Sciatic nerve (tissue), 2 donors: ENCODE data around the gene B4GALT4. TPM values are rescaled to one million over a fixed set of nuclear protein-coding genes. Genes with fewer than 3 reads are reported as not detected.
"Not testable (repeated sequence)": the region's sequence is repeated elsewhere in the genome, so short reads cannot be mapped to it uniquely, and the experiment has no call there.

Experiments
- ATAC-seq: fragments of 200-7000 bp; cut with Tn5 transposase; one replicate; pipeline ENCODE4 v1.9.1; 2020; ENCODE audit warnings: mild to moderate bottlenecking, moderate library complexity
- DNase-seq: peaks from one replicate; pipeline ENCODE4 v3.0.0-alpha.2; 2020; ENCODE audit warnings: low spot score
- intact Hi-C: fragments of 100-400 bp; cut with DNase I; formaldehyde crosslinking; loops from one replicate; pipeline ENCODE4 v1.14.2; 2022
- total RNA-seq: library from RNA; stranded (reverse); fragmentation: NEBNext Ultra II Directional; extraction: Animal tissue kit (Norgen Biotek cat#: 25700); gene quantifications from one replicate; pipeline ENCODE4 v1.2.1, GENCODE V29; 2021
- donor health status: DM: no; HTN: no; CAD: no.
- donor health status: DM: no; HTN: no; CAD: no.

The B4GALT4 gene, protein sequence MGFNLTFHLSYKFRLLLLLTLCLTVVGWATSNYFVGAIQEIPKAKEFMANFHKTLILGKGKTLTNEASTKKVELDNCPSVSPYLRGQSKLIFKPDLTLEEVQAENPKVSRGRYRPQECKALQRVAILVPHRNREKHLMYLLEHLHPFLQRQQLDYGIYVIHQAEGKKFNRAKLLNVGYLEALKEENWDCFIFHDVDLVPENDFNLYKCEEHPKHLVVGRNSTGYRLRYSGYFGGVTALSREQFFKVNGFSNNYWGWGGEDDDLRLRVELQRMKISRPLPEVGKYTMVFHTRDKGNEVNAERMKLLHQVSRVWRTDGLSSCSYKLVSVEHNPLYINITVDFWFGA
- total RNA-seq: 26.7 TPM

DNA sequence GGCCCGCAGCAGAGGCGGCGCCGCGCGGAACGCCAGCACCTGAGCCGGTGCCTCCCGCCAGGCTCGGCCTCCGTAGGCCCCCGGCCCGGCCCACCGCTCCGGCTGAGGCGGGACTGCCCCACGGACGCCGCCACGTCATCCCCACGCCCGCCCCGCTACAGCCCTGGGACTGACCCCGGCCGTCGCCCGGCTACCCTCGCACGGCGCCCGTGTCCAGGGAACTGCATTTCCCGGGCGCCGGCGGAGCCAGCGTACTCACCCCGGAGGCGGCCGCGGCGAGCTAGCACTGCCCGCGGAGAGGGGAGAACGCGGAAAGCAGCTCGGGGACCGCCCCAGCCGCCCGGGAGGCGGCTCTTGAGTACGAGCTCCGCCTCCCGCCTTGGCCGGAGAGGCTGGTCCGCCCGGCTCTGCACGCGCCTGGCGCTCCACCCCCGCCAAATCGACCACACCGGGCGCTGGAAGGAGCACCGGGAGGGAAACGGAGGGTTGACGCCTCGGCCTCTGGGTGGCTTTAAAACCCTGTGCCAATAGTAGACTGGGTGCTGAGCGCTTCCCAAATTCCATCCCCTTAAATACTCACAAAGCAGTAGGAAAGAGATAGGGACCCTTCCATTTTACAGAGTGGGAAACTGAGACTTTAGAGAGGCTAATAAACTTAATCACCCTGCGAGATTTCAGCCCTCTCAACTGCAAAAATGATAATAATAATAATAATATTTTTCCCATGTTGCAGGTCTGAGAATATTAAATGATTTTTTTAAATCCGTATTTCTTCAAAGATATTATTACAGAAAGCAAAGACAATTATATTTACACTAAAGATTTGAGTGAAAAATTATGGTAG is at the start of gene B4GALT4:
B4GALT4 (minus strand) TSS at position 288 of the 844 bp plus-strand sequence. CDS start 10,779 bp downstream, outside the sequence.
- peak; percentile 97 for ATAC-seq
- intact Hi-C loops: no loop called here
- DNase-seq: peak; percentile 93

DNA sequence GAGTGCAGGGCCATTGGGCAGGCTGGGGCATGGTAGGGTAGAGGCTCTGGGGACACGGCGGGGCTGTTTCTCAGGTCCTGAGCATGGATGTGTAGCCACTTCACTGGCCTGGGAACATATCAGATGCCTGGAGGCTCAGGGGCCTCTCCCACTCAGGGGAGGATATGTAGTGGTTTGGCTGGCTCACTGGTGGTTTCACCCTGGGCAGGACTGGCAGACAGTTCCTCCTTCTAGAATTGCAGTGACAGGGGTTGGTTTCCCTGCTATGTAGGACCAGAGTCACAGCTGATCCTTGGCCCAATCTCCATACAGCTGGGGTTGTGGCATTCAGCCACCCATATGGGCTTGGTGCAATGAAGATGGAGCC is 48.7 kb upstream of the B4GALT4 start:
- intact Hi-C loops: no loop called here
- DNase-seq (no peak), ATAC-seq (no peak)

DNA sequence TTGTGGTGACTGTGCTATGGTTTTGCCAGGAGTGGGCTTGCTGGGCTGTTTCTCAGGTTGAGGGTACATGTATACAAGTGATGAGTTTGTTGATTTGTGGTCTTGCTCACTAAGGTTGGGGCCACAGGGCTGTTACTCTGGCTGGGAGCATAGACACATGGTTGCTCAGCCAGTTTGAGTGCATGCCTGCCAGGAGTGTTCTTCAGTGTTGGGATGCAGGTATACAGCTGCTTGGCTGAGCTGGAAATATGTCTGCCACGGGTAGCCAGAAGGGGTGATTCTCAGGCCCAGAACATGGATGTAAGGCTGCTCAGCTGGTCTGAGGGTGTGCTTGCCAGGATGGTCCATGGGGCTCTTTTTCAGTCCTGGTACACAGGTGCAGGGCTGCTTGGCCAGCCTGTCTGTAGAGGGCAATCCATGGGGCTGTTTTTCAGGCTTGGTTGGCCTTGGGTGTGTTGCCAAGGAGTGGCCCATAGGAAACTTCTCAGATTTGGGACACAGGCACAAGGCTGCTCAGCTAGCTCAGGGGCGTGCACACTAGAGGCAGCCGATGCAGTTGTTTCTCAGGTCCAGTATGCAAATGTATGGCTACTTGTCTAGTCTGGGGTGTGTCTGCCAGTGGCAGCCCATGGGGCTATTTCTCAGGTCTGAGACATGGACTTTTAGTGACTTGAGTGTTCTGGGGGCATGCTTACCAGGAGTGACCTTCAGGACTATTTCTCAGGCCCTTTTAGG is 48.2 kb upstream of the B4GALT4 start:
- intact Hi-C loops: no loop called here
- no peak for ATAC-seq
- DNase-seq: no peak

DNA sequence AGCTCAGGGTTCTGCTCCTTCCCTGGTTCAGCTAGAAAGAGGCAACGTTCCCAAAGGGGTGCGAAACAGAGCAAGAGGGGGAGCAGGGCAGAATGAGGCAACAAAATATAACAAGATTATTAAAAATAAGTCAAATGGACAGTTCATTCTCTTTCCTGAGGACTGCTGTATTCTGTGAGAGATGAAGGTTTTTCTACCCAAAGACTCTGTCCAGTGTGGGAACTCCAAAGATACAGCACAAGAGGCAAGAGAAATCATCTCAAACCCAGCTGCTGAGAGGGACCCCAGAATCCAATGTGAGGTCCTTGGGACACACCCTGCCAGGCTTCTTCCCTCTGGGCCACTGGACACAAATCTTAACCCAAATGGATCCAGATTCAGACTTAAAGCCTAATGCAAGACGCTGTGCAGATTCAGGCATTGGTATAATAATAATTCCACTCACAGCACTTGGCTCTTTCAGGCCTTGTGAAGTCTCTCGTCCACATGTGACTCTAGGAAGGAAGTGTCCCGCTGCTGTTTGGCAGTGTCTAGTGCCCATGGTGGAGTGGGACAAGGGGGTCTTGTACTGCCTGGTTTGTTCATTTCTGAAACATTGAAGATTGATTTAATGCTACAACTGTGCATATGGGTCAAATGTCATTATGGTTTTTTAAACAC is 39.0 kb upstream of the B4GALT4 start:
- no peak for DNase-seq
- ATAC-seq: peak; percentile 33
- intact Hi-C loops: loop anchor here (10.0 kb wide), 1 partner anchor 185 kb away; the partner anchor contains the start of genes POGLUT1 and TMEM39A

DNA sequence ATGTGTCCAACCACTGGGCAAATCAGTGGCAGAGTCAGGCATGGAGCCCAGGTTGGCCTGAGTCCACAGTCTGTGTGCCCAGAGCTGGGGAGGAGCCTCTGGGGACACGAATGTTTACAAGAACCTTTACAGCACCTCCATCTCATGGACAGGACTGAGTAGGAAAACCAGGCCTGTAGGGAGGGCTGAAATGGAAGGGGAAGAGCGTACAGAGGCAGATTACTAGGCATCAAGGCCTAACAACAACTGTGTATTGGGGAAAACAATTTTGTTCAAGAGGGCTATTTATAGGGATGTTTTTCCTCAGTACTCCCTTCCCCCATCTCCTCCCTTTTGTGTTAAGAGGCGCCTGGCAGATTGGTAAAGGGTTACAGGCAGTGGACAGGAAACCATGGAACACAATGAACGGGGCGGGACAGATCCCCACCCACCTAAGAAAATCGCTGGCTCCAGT is 38.5 kb upstream of the B4GALT4 start:
- DNase-seq (no peak), ATAC-seq (peak; percentile 73)
- intact Hi-C loops: loop anchor here (10.0 kb wide), 1 partner anchor 186 kb away; the partner anchor contains the start of genes POGLUT1 and TMEM39A

DNA sequence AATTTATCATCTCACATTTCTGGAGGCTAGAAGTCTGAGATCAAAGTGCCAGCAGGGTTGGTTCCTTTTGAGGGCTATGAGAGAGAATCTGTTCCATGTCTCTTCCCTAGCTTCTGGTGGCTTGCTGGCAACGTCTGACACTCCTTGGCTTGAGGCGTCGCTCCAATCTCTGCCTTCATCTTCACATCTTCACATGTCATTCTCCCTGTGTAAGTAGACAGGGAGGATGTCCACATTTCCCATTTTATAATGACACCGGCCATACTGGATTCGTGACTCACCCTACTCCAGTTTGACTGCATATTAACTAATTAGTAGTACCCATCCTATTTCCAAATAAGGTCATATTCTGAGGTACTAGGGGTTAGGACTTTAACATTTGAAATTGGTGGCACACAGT is 36.0 kb upstream of the B4GALT4 start:
- DNase-seq (no peak), ATAC-seq (no peak)
- intact Hi-C loops: loop anchor here (10.0 kb wide), 1 partner anchor 188 kb away; the partner anchor contains the start of genes POGLUT1 and TMEM39A

DNA sequence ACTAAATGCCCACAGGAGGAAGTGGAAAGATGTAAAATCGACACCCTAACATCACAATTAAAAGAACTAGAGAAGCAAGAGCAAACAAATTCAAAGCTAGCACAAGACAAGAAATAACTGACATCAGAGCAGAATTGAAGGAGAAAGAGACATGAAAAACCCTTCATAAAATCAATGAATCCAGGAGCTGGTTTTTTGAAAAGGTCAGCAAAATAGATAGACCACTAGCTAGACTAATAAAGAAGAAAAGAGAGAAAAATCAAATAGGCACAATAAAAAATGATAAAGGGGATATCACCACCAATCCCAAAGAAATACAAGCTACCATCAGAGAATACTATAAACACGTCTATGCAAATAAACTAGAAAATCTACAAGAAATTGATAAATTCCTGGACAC is 29.5 kb upstream of the B4GALT4 start:
- not testable (repeated sequence) for DNase-seq, ATAC-seq
- intact Hi-C loops: loop anchor here (10.0 kb wide), 1 partner anchor 195 kb away; the partner anchor contains the start of genes POGLUT1 and TMEM39A

DNA sequence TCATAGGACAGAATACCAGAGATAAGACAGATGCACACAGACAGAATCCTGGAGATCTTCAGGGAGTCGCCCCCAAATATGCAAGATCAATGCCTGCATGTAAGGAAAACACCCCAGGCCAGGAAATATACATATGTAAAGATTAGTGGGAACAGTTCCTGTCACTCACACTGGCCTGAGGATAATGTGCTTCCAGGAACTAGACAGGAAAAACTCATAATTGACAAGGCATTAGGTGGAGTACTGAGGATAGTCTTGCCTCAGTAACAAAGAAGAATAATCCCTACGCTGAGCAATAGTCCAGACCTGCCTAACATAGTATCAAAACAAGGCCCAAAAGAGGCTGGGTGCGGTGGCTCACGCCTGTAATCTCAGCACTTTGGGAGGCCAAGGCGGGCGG is 20.4 kb upstream of the B4GALT4 start:
- intact Hi-C loops: no loop called here
- DNase-seq (no peak), ATAC-seq (no peak)

DNA sequence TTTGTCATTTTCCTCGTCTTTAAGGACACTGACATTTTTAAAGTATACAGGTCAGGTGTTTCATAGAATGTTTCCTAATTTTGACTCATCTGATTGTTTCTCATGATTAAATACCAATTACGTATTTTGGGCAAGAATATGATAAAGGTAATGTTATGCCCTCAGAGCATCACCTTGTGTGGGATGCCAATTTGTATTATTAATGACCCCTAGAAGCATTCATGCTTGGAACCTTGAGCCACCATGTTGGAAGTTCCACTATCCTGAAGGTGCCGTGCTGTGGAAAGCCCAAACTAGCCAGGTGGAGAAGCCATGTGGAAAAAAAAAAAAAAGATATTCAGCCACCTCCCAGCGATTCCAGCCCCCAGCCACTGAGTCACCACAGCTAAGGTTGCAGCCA is 19.1 kb upstream of the B4GALT4 start:
- intact Hi-C loops: no loop called here
- ATAC-seq (no peak), DNase-seq (no peak)

DNA sequence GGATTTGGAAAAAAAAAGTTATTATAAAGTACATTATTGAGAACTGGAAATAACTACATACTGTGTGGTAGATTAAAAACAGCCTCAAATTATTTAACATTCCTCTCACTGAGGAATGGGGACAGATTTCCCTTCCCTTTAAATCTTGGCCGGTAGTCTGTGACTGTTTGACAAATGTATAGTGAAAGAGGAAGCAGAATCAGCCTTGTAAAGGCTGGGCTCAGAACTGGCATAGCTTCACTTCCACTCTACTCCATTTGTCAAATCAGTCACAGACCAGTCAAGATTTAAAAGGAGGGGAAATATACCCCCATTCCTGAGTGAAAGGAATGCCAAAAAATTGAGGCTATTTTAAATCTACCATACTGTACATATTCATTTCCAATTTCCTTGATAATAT is 18.2 kb upstream of the B4GALT4 start:
- DNase-seq (no peak), ATAC-seq (peak; percentile 58)
- intact Hi-C loops: no loop called here

DNA sequence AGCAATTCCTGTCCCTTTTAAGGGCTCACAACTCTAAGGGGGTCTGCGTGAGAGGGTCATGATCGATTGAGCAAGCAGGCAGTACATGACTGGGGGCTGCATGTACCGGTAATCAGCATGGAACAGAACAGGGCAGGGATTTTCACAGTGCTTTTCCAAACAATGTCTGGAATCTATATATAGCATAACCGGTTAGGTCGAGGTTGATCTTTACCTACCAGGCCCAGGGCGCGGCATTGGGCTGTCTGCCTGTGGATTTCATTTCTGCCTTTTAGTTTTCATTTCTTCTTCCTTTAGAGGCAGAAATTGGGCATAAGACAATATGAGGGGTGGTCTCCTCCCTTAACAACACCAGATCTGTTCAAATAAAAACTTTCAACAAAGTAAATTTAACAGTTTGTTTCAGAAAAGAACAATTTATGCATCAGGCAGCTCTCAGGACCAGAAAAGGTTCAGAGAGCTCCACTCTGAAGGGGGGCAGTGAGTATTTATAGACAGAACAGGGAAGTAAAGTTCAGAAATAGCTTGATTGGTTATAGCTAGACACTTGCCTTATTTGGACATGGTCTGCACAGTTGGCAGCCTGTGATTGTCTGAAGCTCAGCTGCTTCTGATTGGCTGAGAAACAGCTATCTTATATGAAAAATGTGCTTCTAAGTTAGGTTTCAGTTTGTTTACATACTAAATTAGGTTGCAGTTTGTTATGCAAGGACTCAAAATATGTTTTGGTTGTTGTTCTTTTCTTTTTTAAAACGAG is 17.2 kb upstream of the B4GALT4 start:
- DNase-seq (no peak), ATAC-seq (no peak)
- intact Hi-C loops: no loop called here

DNA sequence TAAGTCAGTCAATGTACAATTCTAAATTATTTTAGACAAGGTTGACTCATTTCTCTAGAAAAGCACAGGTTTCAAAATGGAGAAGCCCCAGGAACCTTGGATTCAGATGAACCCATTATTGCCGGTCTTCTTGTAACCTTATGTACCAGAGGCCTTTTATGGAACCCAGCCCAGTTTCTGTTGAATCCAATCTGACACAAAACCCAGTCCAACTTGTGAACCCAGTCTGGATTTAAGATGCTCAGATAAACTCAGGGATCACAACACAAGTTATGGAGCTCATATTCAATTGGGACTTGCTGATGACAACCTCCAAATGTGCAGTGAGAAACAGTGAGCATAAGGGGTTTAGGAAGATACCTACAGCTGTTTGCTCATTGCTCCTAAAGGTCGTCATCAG is 16.4 kb upstream of the B4GALT4 start:
- DNase-seq (no peak), ATAC-seq (no peak)
- intact Hi-C loops: no loop called here

DNA sequence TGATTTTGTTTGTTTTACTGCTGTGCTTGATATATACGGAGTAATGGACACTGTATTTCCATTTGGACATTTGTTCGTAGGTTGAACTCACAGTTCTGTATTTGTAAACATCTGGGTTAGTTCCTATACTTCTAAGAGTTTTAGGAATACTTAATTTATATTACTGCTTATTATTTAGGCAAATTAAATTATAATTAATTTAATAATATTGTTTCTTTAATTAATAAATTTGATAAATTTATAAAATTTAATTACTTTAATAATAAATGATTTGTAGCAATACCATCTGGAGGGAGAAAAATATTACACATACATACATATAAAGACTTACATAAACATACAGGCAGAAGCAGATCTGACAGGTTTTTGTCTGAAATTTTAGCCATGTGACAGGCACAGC is 14.5 kb upstream of the B4GALT4 start:
- ATAC-seq (no peak), DNase-seq (no peak)
- intact Hi-C loops: no loop called here

DNA sequence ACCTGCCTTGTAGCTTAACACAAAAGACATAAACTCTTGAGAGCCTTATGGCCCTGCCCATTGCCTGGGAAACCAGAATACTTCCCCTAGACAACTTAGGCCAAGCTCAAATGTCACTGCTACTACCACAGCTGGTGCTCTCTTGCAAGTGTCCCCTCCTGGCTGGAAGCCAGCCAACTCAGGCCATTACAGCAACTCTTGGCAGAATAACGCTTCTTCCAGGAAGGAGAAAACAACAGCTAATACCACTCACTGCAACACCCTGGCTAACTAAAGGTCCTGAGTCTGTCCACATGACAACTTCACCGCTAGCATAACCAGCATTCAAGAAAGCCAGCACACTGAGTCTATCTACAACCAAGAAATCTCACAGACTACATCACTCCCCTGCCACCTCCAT is 5.1 kb upstream of the B4GALT4 start:
- intact Hi-C loops: no loop called here
- no peak for DNase-seq

DNA sequence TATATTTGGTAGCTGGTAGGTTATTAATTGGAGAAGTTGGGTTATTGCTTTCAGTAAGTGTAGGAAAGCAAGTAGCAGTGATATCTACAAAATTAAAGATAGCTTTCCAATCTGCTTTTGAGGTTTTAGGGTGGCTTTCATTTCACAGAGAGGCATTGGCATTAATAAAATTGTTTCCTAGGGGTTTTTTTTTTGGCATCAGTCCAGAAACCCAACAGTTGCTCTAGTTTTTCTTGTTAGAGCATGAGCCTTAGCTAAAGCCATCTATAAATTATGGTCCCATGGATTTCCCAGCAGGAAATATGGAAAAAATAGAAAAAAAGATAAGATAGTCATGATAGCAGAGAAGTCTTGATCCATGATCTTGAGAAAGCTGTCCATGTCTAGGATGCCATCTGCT is 3.0 kb upstream of the B4GALT4 start:
- no peak for ATAC-seq
- intact Hi-C loops: no loop called here
- DNase-seq: no peak

More for the DNA sequence above, 5.1 kb upstream of the B4GALT4 start:
- ATAC-seq: no peak

DNA sequence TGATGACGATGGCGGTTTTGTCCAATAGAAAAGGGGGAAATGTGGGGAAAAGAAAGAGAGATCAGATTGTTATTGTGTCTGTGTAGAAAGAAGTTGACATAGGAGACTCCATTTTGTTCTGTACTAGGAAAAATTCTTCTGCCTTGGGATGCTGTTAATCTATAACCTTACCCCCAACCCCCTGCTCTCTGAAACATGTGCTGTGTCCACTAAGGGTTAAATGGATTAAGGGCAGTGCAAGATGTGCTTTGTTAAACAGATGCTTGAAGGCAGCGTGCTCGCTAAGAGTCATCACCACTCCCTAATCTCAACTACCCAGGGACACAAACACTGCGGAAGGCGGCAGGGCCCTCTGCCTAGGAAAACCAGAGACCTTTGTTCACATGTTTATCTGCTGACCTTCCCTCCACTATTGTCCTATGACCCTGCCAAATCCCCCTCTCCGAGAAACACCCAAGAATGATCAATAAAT is 2.4 kb upstream of the B4GALT4 start:
- DNase-seq, ATAC-seq, intact Hi-C loops: not testable (repeated sequence)

DNA sequence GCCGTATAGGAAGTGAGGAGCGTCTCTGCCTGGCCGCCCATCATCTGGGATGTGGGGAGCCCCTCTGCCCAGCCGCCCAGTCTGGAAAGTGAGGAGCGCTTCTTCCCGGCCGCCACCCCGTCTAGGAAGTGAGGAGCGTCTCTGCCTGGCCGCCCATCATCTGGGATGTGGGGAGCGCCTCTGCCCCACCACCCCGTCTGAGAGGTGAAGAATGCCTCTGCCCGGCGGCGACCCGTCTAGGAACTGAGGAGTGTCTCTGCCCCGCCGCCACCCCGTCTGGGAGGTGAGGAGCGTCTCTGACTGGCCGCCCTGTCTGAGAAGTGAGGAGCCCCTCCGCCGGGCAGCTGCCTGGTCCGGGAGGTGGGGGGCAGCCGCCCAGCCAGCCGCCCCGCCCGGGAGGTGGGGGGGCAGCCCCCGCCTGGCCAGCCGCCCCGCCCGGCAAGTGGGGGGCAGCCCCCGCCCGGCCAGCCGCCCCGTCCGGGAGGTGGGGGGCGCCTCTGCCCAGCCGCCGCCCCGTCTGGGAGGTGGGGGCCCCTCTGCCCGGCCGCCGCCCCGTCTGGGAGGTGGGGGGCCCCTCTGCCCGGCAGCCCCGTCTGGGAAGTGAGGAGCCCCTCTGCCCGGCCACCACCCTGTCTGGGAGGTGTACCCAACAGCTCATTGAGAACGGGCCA is 1.8 kb upstream of the B4GALT4 start:
- ATAC-seq, DNase-seq, intact Hi-C loops: not testable (repeated sequence)
